Measurements from ENCODE around the gene JMY. TPM values are rescaled to one million over a fixed set of nuclear protein-coding genes. Genes with fewer than 3 reads are reported as not detected.

Gene JMY
- total and polyA plus RNA-seq, 12 donors = 1.4 to 18.1 (median 13.3) TPM

GRCh38 chr5:79285833-79286232 lies 49.9 kb downstream of the JMY start:
- ATAC-seq (no peak), DNase-seq (no peak)
- H3K4me3 ChIP-seq = no peak overlapping the region
- 95 to 96% methylated on average over 7 of the region's 7 CpGs for WGBS, 2 donors
- no peaks in the 10 kb centered on the region for H3K9me3 ChIP-seq
- H3K36me3 ChIP-seq = peaks cover 0 to 26% (median 9%) of the 10 kb centered on the region in 9 donors
- intact Hi-C loops (cut with DNase I) = no loop called here
- H3K27ac ChIP-seq = no peak overlapping the region
- H3K27me3 ChIP-seq = no peaks in the 10 kb centered on the region
- no peak for TF ChIP-seq CTCF (IDR thresholded peaks at IDR 0.05)
- H3K4me1 ChIP-seq = no peaks in the 10 kb centered on the region

- no peaks in the 10 kb centered on the region for H3K4me1 ChIP-seq
- no peak overlapping the region for H3K4me3 ChIP-seq
- H3K36me3 ChIP-seq = peaks cover 0 to 36% (median 17%) of the 10 kb centered on the region in 9 donors
- WGBS, 2 donors = 97 to 98% methylated on average over 4 of the region's 4 CpGs
- intact Hi-C loops (cut with DNase I) = no loop called here
- no peak for TF ChIP-seq CTCF (IDR thresholded peaks at IDR 0.05)
- no peak for ATAC-seq
- no peaks in the 10 kb centered on the region for H3K9me3 ChIP-seq
- no peaks in the 10 kb centered on the region for H3K27me3 ChIP-seq
- H3K27ac ChIP-seq = no peak overlapping the region
- no peak for DNase-seq
These were observed 51.4 kb downstream of the JMY start for GRCh38 chr5:79287380-79287779.

- Histone ChIP-seq H3K36me3 (peaks cover 0 to 41% (median 17%) of the 10 kb centered on the region in 9 donors), H3K4me1 (no peaks in the 10 kb centered on the region), H3K9me3 (no peaks in the 10 kb centered on the region), H3K27me3 (no peaks in the 10 kb centered on the region), H3K4me3 (no peak overlapping the region), H3K27ac (no peak overlapping the region)
- TF ChIP-seq CTCF (IDR thresholded peaks at IDR 0.05) = no peak
- 56 to 66% methylated on average over 1 of the region's 1 CpG for WGBS, 2 donors
- DNase-seq = no peak
- intact Hi-C loops (cut with DNase I) = no loop called here
- no peak for ATAC-seq
These were observed 52.0 kb downstream of the JMY start for GRCh38 chr5:79287907-79288306.

GRCh38 chr5:79295029-79295428 lies 59.1 kb downstream of the JMY start:
- Histone ChIP-seq H3K36me3 (peaks cover 0 to 67% (median 12%) of the 10 kb centered on the region in 9 donors), H3K27me3 (no peaks in the 10 kb centered on the region), H3K9me3 (no peaks in the 10 kb centered on the region), H3K4me1 (peaks cover 0 to 9% (median 0%) of the 10 kb centered on the region in 9 donors), H3K27ac (no peak overlapping the region), H3K4me3 (no peak overlapping the region)
- intact Hi-C loops (cut with DNase I) = no loop called here
- TF ChIP-seq CTCF (IDR thresholded peaks at IDR 0.05) = no peak
- ATAC-seq (no peak), DNase-seq (no peak)
- 94 to 96% methylated on average over 2 of the region's 2 CpGs for WGBS, 2 donors
